Measurements from ENCODE around the gene NLRC5.
"Not testable (repeated sequence)": the region's sequence is repeated elsewhere in the genome, so short reads cannot be mapped to it uniquely, and the experiment has no call there.

NLRC5 gene

GRCh38 chr16:57069053-57069452, 79.7 kb downstream of the NLRC5 start:
- no peak overlapping the region for H3K4me3 ChIP-seq (ENCODE audit: low read depth, low read length)
- no peak for DNase-seq (ENCODE audit: low read depth)
- TF ChIP-seq, protein P1, sequence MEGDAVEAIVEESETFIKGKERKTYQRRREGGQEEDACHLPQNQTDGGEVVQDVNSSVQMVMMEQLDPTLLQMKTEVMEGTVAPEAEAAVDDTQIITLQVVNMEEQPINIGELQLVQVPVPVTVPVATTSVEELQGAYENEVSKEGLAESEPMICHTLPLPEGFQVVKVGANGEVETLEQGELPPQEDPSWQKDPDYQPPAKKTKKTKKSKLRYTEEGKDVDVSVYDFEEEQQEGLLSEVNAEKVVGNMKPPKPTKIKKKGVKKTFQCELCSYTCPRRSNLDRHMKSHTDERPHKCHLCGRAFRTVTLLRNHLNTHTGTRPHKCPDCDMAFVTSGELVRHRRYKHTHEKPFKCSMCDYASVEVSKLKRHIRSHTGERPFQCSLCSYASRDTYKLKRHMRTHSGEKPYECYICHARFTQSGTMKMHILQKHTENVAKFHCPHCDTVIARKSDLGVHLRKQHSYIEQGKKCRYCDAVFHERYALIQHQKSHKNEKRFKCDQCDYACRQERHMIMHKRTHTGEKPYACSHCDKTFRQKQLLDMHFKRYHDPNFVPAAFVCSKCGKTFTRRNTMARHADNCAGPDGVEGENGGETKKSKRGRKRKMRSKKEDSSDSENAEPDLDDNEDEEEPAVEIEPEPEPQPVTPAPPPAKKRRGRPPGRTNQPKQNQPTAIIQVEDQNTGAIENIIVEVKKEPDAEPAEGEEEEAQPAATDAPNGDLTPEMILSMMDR (IDR thresholded peaks at IDR 0.05; ENCODE audit: insufficient read depth, low read depth, low read length, missing control alignments) = no peak

GRCh38 chr16:57069635-57070370, 80.4 kb downstream of the NLRC5 start:
- H3K4me3 ChIP-seq (ENCODE audit: low read depth, low read length) = no peak overlapping the region
- no peak for DNase-seq (ENCODE audit: low read depth)

GRCh38 chr16:57070424-57070823, 81.1 kb downstream of the NLRC5 start:
- TF ChIP-seq, protein P1 (IDR thresholded peaks at IDR 0.05; ENCODE audit: insufficient read depth, low read depth, low read length, missing control alignments) = no peak
- H3K4me3 ChIP-seq (ENCODE audit: low read depth, low read length) = no peak overlapping the region
- no peak for DNase-seq (ENCODE audit: low read depth)

More at GRCh38 chr16:57069635-57070370, 80.4 kb downstream of the NLRC5 start:
- TF ChIP-seq, protein P1 (IDR thresholded peaks at IDR 0.05; ENCODE audit: insufficient read depth, low read depth, low read length, missing control alignments) = no peak

GRCh38 chr16:57071081-57071732, 81.8 kb downstream of the NLRC5 start:
- not testable (repeated sequence) for DNase-seq (ENCODE audit: low read depth)

GRCh38 chr16:57071831-57072582, 82.7 kb downstream of the NLRC5 start:
- TF ChIP-seq, protein P1 (IDR thresholded peaks at IDR 0.05; ENCODE audit: insufficient read depth, low read depth, low read length, missing control alignments) = no peak
- no peak overlapping the region for H3K4me3 ChIP-seq (ENCODE audit: low read depth, low read length)
- DNase-seq (ENCODE audit: low read depth) = no peak

More at GRCh38 chr16:57071081-57071732, 81.8 kb downstream of the NLRC5 start:
- not testable (repeated sequence) for H3K4me3 ChIP-seq (ENCODE audit: low read depth, low read length)

GRCh38 chr16:57072616-57073275, 83.4 kb downstream of the NLRC5 start:
- DNase-seq (ENCODE audit: low read depth) = no peak
- H3K4me3 ChIP-seq (ENCODE audit: low read depth, low read length) = no peak overlapping the region
- TF ChIP-seq, protein P1 (IDR thresholded peaks at IDR 0.05; ENCODE audit: insufficient read depth, low read depth, low read length, missing control alignments) = no peak

GRCh38 chr16:57077714-57078113, 88.4 kb downstream of the NLRC5 start:
- no peak overlapping the region for H3K4me3 ChIP-seq (ENCODE audit: low read depth, low read length)
- no peak for DNase-seq (ENCODE audit: low read depth)
- TF ChIP-seq, protein P1 (IDR thresholded peaks at IDR 0.05; ENCODE audit: insufficient read depth, low read depth, low read length, missing control alignments) = no peak
